ENCODE results near the gene HIRA.

DNA sequence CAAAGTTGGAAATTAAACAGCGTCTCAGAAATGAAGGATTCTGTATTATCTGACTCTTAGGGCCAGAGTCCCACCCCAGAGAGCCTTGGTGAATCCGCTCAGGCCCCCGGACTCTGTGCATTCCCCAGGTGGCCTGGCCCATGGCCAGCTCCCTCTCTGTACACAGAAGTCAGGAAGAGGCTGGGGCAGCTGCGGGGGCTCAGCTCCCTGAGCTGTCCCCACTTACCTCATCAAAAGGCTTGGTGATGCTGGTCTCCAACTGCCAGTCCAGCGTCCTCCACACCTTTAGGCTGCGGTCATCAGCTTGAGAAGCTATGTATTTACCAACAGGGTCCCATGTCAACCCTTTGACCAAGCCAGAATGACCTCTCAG is 35.0 kb downstream of the HIRA start:
- TF ChIP-seq, protein P1, sequence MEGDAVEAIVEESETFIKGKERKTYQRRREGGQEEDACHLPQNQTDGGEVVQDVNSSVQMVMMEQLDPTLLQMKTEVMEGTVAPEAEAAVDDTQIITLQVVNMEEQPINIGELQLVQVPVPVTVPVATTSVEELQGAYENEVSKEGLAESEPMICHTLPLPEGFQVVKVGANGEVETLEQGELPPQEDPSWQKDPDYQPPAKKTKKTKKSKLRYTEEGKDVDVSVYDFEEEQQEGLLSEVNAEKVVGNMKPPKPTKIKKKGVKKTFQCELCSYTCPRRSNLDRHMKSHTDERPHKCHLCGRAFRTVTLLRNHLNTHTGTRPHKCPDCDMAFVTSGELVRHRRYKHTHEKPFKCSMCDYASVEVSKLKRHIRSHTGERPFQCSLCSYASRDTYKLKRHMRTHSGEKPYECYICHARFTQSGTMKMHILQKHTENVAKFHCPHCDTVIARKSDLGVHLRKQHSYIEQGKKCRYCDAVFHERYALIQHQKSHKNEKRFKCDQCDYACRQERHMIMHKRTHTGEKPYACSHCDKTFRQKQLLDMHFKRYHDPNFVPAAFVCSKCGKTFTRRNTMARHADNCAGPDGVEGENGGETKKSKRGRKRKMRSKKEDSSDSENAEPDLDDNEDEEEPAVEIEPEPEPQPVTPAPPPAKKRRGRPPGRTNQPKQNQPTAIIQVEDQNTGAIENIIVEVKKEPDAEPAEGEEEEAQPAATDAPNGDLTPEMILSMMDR (IDR thresholded peaks at IDR 0.05; ENCODE audit: insufficient read depth, low read length, poor library complexity, severe bottlenecking) = no peak
- no peak for TF ChIP-seq EZH2phosphoT487 (conservative IDR thresholded peaks at IDR 0.05; ENCODE audit: low read length)
